Stomach smooth muscle (tissue), 2 donors: ENCODE results near the gene TMEM178B.
"Not testable (repeated sequence)": the region's sequence is repeated elsewhere in the genome, so short reads cannot be mapped to it uniquely, and the experiment has no call there.

Experiments
- H3K27ac ChIP-seq: one replicate; pipeline ENCODE4 v1.7.0; 2013; ENCODE audit warnings: mild to moderate bottlenecking, low read length, inconsistent platforms
- H3K27me3 ChIP-seq, 2 donors: one replicate each; pipeline ENCODE4 v1.7.0; 2013; ENCODE audit warnings: low read length in 2 of 2; ENCODE audit not compliant: insufficient read depth in 2 of 2, control insufficient read depth in 1 of 2
- H3K36me3 ChIP-seq, 2 donors: one replicate each; pipeline ENCODE4 v1.7.0; 2013; ENCODE audit warnings: low read length in 2 of 2; ENCODE audit not compliant: control insufficient read depth in 2 of 2, insufficient read depth in 2 of 2
- H3K4me1 ChIP-seq: one replicate; pipeline ENCODE4 v1.7.0; 2013; ENCODE audit warnings: low read length; ENCODE audit not compliant: control insufficient read depth, insufficient read depth
- H3K4me3 ChIP-seq, 2 donors: one replicate each; pipeline ENCODE4 v1.7.0; 2013; ENCODE audit warnings: low read length in 2 of 2
- H3K9ac ChIP-seq, 2 donors: one replicate each; pipeline ENCODE4 v1.7.0; 2013; ENCODE audit warnings: low read length in 2 of 2, mild to moderate bottlenecking in 1 of 2
- H3K9me3 ChIP-seq, 2 donors: one replicate each; pipeline ENCODE4 v1.7.0; 2013; ENCODE audit warnings: low read length in 2 of 2; ENCODE audit not compliant: control insufficient read depth in 2 of 2
- donor health status: healthy.
- donor health status: Pancreatic carcinoma.

Gene TMEM178B

DNA sequence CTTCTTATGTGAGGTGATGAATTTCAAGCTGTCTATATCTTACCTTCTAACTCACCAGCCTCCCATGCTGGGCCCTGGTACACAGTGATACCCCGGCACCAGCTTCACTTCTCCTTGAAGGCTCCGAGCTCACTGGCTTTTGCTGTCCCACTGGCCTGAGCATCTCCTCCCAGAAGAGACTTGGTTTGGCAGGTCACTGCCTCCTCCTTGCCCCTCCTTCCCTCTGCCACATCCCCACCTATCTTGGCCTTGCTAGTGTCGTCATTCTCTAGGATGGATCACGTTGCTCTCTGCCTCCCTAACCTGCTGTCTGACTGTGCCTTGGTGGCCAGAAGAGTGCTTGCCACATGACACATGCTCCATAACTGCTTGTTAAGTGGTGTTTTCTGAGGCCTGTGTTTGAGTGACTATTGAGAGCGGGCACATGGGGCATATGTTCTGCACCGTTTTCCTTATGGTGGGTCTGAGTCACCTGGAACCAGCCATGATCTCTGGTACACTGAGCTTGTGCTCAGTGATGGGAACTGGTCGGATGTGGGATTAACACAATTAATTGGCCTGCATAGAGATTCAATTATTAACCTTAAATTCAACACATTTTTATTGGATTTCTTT lies 86.5 kb downstream of the TMEM178B start:
- Histone ChIP-seq H3K27ac (no peak overlapping the region), H3K4me1 (no peaks in the 10 kb centered on the region), H3K9ac (no peak overlapping the region), H3K36me3 (no peaks in the 10 kb centered on the region), H3K4me3 (no peak overlapping the region), H3K9me3 (peaks cover 4 to 5% of the 10 kb centered on the region in 2 donors), H3K27me3 (no peaks in the 10 kb centered on the region)

DNA sequence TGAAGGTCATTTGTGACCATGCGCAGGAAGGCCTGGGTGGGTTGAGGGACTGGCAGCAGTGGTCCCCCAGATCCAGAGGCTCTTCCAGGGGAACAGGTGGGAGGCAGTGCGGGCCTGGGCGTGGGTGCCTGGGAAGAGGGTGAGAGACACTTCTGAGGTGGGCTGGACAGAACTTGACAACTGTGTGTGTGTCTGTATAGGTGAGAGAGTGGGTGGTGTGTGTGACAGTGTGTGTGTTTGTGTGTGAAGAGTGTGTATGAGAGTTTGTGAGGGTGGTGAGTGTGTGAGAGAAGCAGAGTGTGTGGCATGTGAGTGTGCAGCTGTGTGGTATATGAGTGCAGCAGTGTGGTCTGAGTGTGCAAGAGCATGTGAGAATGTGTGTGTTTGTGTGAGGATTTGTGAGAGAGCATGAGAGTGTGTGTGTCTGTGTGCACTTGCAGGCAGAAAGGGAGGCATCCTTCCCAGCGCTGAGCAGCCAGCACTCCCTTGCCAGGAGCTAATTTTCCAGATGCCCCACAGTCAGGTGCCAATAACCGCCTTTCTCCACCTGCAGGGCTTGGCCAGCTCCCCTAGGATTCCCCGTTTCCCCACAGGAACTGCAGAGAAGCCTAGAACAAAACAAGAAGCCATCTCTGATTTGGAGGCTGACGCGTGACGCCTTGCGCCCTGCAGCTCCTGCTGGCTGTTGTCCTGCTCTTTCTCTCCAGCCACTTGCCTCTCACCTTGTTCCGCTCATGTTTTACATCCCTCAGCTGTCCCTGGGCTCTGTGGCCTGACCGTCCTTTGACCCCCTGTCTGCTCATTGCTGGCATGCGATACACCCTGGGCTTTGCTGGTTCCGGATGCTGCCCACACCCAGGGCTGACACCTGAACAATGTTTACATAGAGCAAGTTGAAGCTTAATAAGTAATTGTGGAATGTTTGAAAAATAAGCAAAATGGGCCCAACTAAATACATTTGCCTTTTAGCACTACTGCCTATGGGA lies 88.0 kb downstream of the TMEM178B start:
- Histone ChIP-seq H3K36me3 (no peaks in the 10 kb centered on the region), H3K9ac (no peak overlapping the region), H3K27me3 (no peaks in the 10 kb centered on the region), H3K27ac (no peak overlapping the region), H3K9me3 (peaks cover 4 to 5% of the 10 kb centered on the region in 2 donors), H3K4me1 (no peaks in the 10 kb centered on the region), H3K4me3 (no peak overlapping the region)

GRCh38 chr7:141165521-141165920 lies 91.7 kb downstream of the TMEM178B start:
- Histone ChIP-seq H3K36me3 (no peaks in the 10 kb centered on the region), H3K27ac (no peak overlapping the region), H3K9ac (no peak overlapping the region), H3K4me3 (no peak overlapping the region), H3K4me1 (no peaks in the 10 kb centered on the region), H3K27me3 (no peaks in the 10 kb centered on the region), H3K9me3 (peaks cover 4 to 5% of the 10 kb centered on the region in 2 donors)

GRCh38 chr7:141166926-141167325 lies 93.1 kb downstream of the TMEM178B start:
- H3K27me3 ChIP-seq: no peaks in the 10 kb centered on the region
- H3K9me3 ChIP-seq: peaks cover 4 to 5% of the 10 kb centered on the region in 2 donors
- H3K4me3 ChIP-seq: no peak overlapping the region
- H3K27ac ChIP-seq: no peak overlapping the region
- no peaks in the 10 kb centered on the region for H3K36me3 ChIP-seq
- H3K9ac ChIP-seq: no peak overlapping the region
- H3K4me1 ChIP-seq: no peaks in the 10 kb centered on the region

DNA sequence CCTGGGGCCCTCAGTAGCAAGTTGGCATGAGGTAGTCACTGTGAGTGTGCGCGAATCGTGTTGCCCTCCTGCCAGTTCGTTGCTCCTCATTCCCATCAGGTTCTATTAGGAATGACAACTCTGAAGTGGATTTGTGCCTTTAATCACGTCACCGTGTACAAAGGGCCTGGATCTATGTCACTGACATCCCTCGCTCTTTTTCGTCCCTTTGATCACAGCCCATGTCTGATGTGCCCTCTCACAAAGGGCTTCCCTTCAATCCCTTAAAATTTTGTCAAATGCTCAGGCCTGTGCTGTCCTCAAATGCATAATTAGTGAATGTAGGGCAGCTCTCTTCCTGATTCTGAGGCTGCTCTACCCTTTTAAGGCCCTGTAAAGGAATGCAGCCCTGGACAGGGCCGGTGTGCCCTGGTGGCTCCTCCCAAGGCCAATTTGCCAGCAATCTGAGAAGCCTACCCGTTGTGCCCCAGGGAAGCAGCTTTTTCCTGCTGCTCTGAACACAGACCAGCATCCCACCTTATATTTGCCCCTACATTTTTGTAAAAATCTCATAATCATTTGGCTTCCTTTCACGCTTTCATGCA lies 93.6 kb downstream of the TMEM178B start:
- Histone ChIP-seq H3K27ac (no peak overlapping the region), H3K4me3 (no peak overlapping the region), H3K9ac (no peak overlapping the region), H3K27me3 (no peaks in the 10 kb centered on the region), H3K36me3 (no peaks in the 10 kb centered on the region), H3K9me3 (peaks cover 4 to 5% of the 10 kb centered on the region in 2 donors), H3K4me1 (no peaks in the 10 kb centered on the region)

- not testable (repeated sequence) for H3K4me3 ChIP-seq, H3K36me3 ChIP-seq, H3K9ac ChIP-seq, H3K27me3 ChIP-seq, H3K9me3 ChIP-seq, H3K27ac ChIP-seq, H3K4me1 ChIP-seq
Measured at GRCh38 chr7:141169157-141169556, 95.3 kb downstream of the TMEM178B start.

GRCh38 chr7:141175728-141176127 lies 101.9 kb downstream of the TMEM178B start:
- H3K9me3 ChIP-seq, H3K9ac ChIP-seq, H3K4me3 ChIP-seq, H3K4me1 ChIP-seq, H3K27ac ChIP-seq, H3K36me3 ChIP-seq, H3K27me3 ChIP-seq: not testable (repeated sequence)

DNA sequence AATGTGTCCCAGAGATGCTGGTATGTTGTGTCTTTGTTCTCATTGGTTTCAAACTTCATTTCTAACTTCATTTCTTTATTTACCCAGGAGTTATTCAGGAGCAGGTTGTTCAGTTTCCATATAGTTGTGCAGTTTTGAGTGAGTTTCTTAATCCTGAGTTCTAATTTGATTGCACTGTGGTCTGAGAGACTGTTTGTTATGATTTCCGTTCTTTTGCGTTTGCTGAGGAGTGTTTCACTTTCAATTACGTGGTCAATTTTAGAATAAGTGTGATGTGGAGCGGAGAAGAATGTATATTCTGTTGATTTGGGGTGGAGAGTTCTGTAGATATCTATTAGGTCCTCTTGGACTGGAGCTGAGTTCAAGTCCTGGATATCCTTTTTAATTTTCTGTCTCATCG lies 103.3 kb downstream of the TMEM178B start:
- H3K4me3 ChIP-seq, H3K27ac ChIP-seq, H3K36me3 ChIP-seq, H3K9me3 ChIP-seq, H3K4me1 ChIP-seq, H3K27me3 ChIP-seq, H3K9ac ChIP-seq: not testable (repeated sequence)

GRCh38 chr7:141178486-141179135 lies 104.7 kb downstream of the TMEM178B start:
- Histone ChIP-seq H3K27ac (no peak overlapping the region), H3K36me3 (no peaks in the 10 kb centered on the region), H3K4me3 (no peak overlapping the region), H3K9me3 (no peaks in the 10 kb centered on the region), H3K27me3 (no peaks in the 10 kb centered on the region), H3K4me1 (no peaks in the 10 kb centered on the region), H3K9ac (no peak overlapping the region)

GRCh38 chr7:141181812-141182211 lies 107.9 kb downstream of the TMEM178B start:
- no peaks in the 10 kb centered on the region for H3K9me3 ChIP-seq
- no peak overlapping the region for H3K27ac ChIP-seq
- no peak overlapping the region for H3K4me3 ChIP-seq
- no peaks in the 10 kb centered on the region for H3K27me3 ChIP-seq
- H3K9ac ChIP-seq: no peak overlapping the region
- H3K4me1 ChIP-seq: no peaks in the 10 kb centered on the region
- no peaks in the 10 kb centered on the region for H3K36me3 ChIP-seq
